Spleen (tissue), 11 donors: ENCODE data around the gene DISP2. TPM values are rescaled to one million over a fixed set of nuclear protein-coding genes. Genes with fewer than 3 reads are reported as not detected.
A peak's percentile ranks its signal among the peaks of the same experiment; 100 is the strongest.

Experiments used
- DNase-seq: peaks from one replicate; pipeline ENCODE4 v3.0.0-alpha.2; 2020
- H3K27ac ChIP-seq, 8 donors: fragments of 200-600 bp; sonication (generic) in 7 of 8; 1 replicate in 4 of 8; 2 replicates in 4 of 8; pipeline versions ENCODE4 v1.5.0 to v1.8.0; 2016 to 2021; ENCODE audit warnings: inconsistent platforms in 4 of 8, mild to moderate bottlenecking in 4 of 8, moderate library complexity in 1 of 8
- H3K27me3 ChIP-seq, 7 donors: fragments of 200-600 bp; sonication (generic) in 6 of 7; replicated peaks in 1 of 7; 1 replicate in 4 of 7; 2 replicates in 3 of 7; pipeline versions ENCODE4 v1.5.0 to v1.8.0; 2016 to 2021; ENCODE audit warnings: inconsistent platforms in 3 of 7, mild to moderate bottlenecking in 1 of 7
- H3K36me3 ChIP-seq, 6 donors: fragments of 200-600 bp; sonication (generic) in 5 of 6; 1 replicate in 4 of 6; 2 replicates in 2 of 6; pipeline versions ENCODE4 v1.5.0 to v1.8.0; 2016 to 2021; ENCODE audit warnings: inconsistent platforms in 2 of 6
- H3K4me1 ChIP-seq, 6 donors: fragments of 200-600 bp; sonication (generic) in 5 of 6; 1 replicate in 3 of 6; 2 replicates in 3 of 6; pipeline versions ENCODE4 v1.5.0 to v1.8.0; 2016 to 2021; ENCODE audit warnings: inconsistent platforms in 3 of 6
- H3K4me3 ChIP-seq, 8 donors: fragments of 200-600 bp; sonication (generic) in 7 of 8; 1 replicate in 4 of 8; 2 replicates in 4 of 8; pipeline versions ENCODE4 v1.5.0 to v1.8.0; 2016 to 2021; ENCODE audit warnings: inconsistent platforms in 4 of 8, mild to moderate bottlenecking in 4 of 8, moderate library complexity in 2 of 8
- H3K9me3 ChIP-seq, 8 donors: fragments of 200-600 bp; sonication (generic) in 7 of 8; 1 replicate in 4 of 8; 2 replicates in 4 of 8; pipeline versions ENCODE4 v1.5.0 to v1.8.0; 2016 to 2021; ENCODE audit warnings: inconsistent platforms in 4 of 8
- POLR2A ChIP-seq, 3 donors: fragments of 450-650 bp; IDR thresholded peaks; one replicate each; pipeline ENCODE4 v1.5.1; 2017; ENCODE audit warnings: antibody characterized with exemption in 3 of 3, mild to moderate bottlenecking in 1 of 3
- POLR2AphosphoS5 ChIP-seq, 3 donors: sonication (generic); formaldehyde crosslinking; IDR thresholded peaks; one replicate each; pipeline ENCODE4 v1.5.1; 2017; ENCODE audit warnings: antibody characterized with exemption in 3 of 3
- whole genome bisulfite sequencing, 5 donors: extraction: QIAGEN DNeasy Blood & Tissue Kit in 3 of 5; methylation state at CpG; one replicate each; pipeline versions ENCODE4 v1.1.5 to v1.1.7; 2013 to 2018; 5-methylcytosine and 5-hydroxymethylcytosine counted together
- intact Hi-C: fragments of 100-400 bp; cut with DNase I; formaldehyde crosslinking; loops from one replicate; pipeline ENCODE4 v1.15.0; 2023; ENCODE audit warnings: low total_unique reads
- polyA plus RNA-seq, 3 donors: library from polyadenylated mRNA; stranded (reverse); fragments of 200-250 nt; gene quantifications; one replicate each; pipeline ENCODE4 v1.2.1, GENCODE V29; 2013
- total RNA-seq, 7 donors: library from RNA; depleted of rRNA in 3 of 7; stranded (reverse); fragments of >200 nt in 3 of 7; fragmentation: NEBNext Ultra II Directional in 4 of 7; extraction: Animal tissue kit (Norgen Biotek cat#: 25700) in 4 of 7; gene quantifications; one replicate each; pipeline versions ENCODE4 v1.1.0 to v1.2.1, GENCODE V29; 2016 to 2021
- TF ChIP-seq, protein P1 (sequence below), 11 experiments: fragments of 200-600 bp in 7 of 11; fragments of 450-650 bp in 4 of 11; sonication (generic) in 4 of 11; IDR thresholded peaks in 8 of 11; conservative IDR thresholded peaks in 3 of 11; 1 replicate in 7 of 11; 2 replicates in 4 of 11; pipeline versions ENCODE4 v1.4.0 to v1.8.0; 2016 to 2021; ENCODE audit warnings: antibody characterized with exemption in 11 of 11, inconsistent platforms in 4 of 11, mild to moderate bottlenecking in 1 of 11
- donor health status: healthy with polysubstance abuse.
- donor health status: DM: no; HTN: no; CAD: no; lungs with moderate emphysema.
- donor health status: DM: no; HTN: no; CAD: no.
- donor health status: Bipolar disorder and iron deficiency.
- donor health status: healthy.
- donor health status: DM: no; HTN: no; CAD: no.
- donor health status: DM: yes; HTN: yes; CAD: no.

Gene DISP2
- total and polyA plus RNA-seq, 10 donors: 0.05 to 3.0 (median 0.54) TPM; not detected in 1

GRCh38 chr15:40398413-40398873, 40.4 kb downstream of the DISP2 start:
- Histone ChIP-seq H3K4me1 (peaks cover 0 to 35% (median 19%) of the 10 kb centered on the region in 6 donors), H3K9me3 (no peaks in the 10 kb centered on the region), H3K36me3 (peaks cover 0 to 18% (median 4%) of the 10 kb centered on the region in 6 donors), H3K4me3 (peak overlapping the region in 1 of 8 donors; percentile 32), H3K27me3 (no peaks in the 10 kb centered on the region), H3K27ac (peak overlapping the region; percentile 19 to 70 (median 46))
- 13 to 37% (median 23%) methylated on average over 4 of the region's 4 CpGs for WGBS, 5 donors
- peak; percentile 82 for DNase-seq
- intact Hi-C loops: no loop called here
- TF ChIP-seq, protein P1, sequence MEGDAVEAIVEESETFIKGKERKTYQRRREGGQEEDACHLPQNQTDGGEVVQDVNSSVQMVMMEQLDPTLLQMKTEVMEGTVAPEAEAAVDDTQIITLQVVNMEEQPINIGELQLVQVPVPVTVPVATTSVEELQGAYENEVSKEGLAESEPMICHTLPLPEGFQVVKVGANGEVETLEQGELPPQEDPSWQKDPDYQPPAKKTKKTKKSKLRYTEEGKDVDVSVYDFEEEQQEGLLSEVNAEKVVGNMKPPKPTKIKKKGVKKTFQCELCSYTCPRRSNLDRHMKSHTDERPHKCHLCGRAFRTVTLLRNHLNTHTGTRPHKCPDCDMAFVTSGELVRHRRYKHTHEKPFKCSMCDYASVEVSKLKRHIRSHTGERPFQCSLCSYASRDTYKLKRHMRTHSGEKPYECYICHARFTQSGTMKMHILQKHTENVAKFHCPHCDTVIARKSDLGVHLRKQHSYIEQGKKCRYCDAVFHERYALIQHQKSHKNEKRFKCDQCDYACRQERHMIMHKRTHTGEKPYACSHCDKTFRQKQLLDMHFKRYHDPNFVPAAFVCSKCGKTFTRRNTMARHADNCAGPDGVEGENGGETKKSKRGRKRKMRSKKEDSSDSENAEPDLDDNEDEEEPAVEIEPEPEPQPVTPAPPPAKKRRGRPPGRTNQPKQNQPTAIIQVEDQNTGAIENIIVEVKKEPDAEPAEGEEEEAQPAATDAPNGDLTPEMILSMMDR (IDR thresholded peaks at IDR 0.05 in 8 of 11, conservative IDR thresholded peaks at IDR 0.05 in 3 of 11): no peak
- TF ChIP-seq POLR2A (IDR thresholded peaks at IDR 0.05) (no peak), POLR2AphosphoS5 (IDR thresholded peaks at IDR 0.05) (peak in 1 of 3 donors; percentile 50)

- H3K4me3 ChIP-seq: no peak overlapping the region
- no peaks in the 10 kb centered on the region for H3K9me3 ChIP-seq
- peaks cover 0 to 8% (median 0%) of the 10 kb centered on the region in 6 donors for H3K36me3 ChIP-seq
- peak; percentile 16 for DNase-seq
- H3K4me1 ChIP-seq: peaks cover 0 to 45% (median 20%) of the 10 kb centered on the region in 6 donors
- no peak for TF ChIP-seq POLR2A (IDR thresholded peaks at IDR 0.05)
- TF ChIP-seq POLR2AphosphoS5 (IDR thresholded peaks at IDR 0.05): no peak
- TF ChIP-seq, protein P1 (IDR thresholded peaks at IDR 0.05 in 8 of 11, conservative IDR thresholded peaks at IDR 0.05 in 3 of 11): no peak
- intact Hi-C loops: no loop called here
- 77 to 87% (median 85%) methylated on average over 7 of the region's 7 CpGs for WGBS, 5 donors
- no peaks in the 10 kb centered on the region for H3K27me3 ChIP-seq
- H3K27ac ChIP-seq: no peak overlapping the region
These were observed 41.4 kb downstream of the DISP2 start for GRCh38 chr15:40399370-40399769.

DNA sequence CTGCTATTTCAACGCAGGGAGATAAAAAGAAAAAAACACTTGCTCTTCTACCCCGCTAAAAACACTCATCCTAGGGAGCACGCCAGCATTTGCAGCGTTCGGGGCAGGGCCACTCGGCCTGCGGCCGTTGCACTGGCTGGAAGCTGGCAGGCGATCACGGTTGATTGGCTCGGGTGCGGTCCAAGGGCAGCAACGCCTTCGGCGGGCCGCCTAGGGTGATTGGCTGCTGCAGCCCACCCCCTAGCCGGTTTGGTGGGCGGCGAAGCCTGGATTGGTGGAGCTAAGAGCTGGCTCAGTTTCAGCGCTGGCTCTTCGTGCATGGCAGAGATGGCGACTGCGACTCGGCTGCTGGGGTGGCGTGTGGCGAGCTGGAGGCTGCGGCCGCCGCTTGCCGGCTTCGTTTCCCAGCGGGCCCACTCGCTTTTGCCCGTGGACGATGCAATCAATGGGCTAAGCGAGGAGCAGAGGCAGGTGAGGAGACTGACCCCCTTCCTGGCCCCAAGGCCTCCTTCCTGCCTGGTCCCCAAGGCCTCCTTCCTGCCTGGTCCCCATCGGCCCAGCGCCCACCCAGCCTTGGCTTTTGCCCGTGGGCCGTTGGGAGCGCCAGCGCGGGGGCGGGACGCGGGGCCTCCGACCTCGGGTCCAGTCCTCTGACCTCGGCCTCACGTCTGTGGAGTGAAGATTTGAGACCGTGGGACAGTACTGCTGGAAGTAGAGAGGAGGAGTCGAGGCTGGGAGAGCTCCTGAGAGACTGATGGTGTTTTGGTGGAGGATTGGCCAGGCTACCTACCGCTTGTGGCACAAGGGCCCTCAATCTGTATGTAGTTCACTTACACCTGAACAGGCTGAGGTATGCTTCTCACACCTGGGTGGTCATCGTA, 47.7 kb downstream of the DISP2 start, which contains the start of gene IVD:
Gene IVD, plus strand, starts transcription at position 295 of the 881 bp plus-strand sequence. Its CDS starts 33 bp downstream, at position 328.
- peaks cover 0 to 33% (median 23%) of the 10 kb centered on the region in 6 donors for H3K36me3 ChIP-seq
- 0 to 2% (median 1%) methylated on average over 37 to 54 of the region's 54 CpGs for WGBS, 5 donors
- H3K9me3 ChIP-seq: no peaks in the 10 kb centered on the region
- no peaks in the 10 kb centered on the region for H3K27me3 ChIP-seq
- TF ChIP-seq, protein P1 (IDR thresholded peaks at IDR 0.05 in 8 of 11, conservative IDR thresholded peaks at IDR 0.05 in 3 of 11): no peak
- TF ChIP-seq POLR2A (IDR thresholded peaks at IDR 0.05): peak in 1 of 3 donors; percentile 45
- TF ChIP-seq POLR2AphosphoS5 (IDR thresholded peaks at IDR 0.05): peak; percentile 87 to 93 (median 92)
- peak within 1 kb of the TSS; percentile 38 to 88 (median 81) for H3K27ac ChIP-seq
- DNase-seq: peak; percentile 97
- peak within 1 kb of the TSS; percentile 78 to 93 (median 82) for H3K4me3 ChIP-seq
- intact Hi-C loops: no loop called here
- H3K4me1 ChIP-seq: peaks cover 22 to 59% (median 32%) of the 10 kb centered on the region in 6 donors
